GM18499 (cell line): ENCODE results near the gene WIPF3.

Experiments used
- ATAC-seq: cut with Tn5 transposase; IDR thresholded peaks from one replicate; pipeline ENCODE4 v1.9.1; 2021; ENCODE audit warnings: moderate number of reproducible peaks; ENCODE audit not compliant: insufficient read depth, unreplicated experiment

Gene WIPF3

GRCh38 chr7:29806208-29806994 is at the start of gene WIPF3:
Gene WIPF3 (plus strand): TSS chr7:29806508. CDS start chr7:29834725, 28,217 bp downstream.
- ATAC-seq, result no peak

GRCh38 chr7:29763266-29763665 is 43.0 kb upstream of the WIPF3 start:
- ATAC-seq, result no peak

GRCh38 chr7:29764227-29764626 is 42.1 kb upstream of the WIPF3 start:
- ATAC-seq, result no peak

- ATAC-seq, result no peak
These were observed 40.8 kb upstream of the WIPF3 start for GRCh38 chr7:29765490-29765889.

- no peak for ATAC-seq
These were observed 35.9 kb upstream of the WIPF3 start for GRCh38 chr7:29770371-29770770.

GRCh38 chr7:29771081-29771816 is 35.1 kb upstream of the WIPF3 start:
- no peak for ATAC-seq

- no peak for ATAC-seq
These were observed 27.3 kb upstream of the WIPF3 start for GRCh38 chr7:29779017-29779416.

- no peak for ATAC-seq
These were observed 26.0 kb upstream of the WIPF3 start for GRCh38 chr7:29780346-29780745.

GRCh38 chr7:29783671-29784070 is 22.6 kb upstream of the WIPF3 start:
- ATAC-seq, result no peak

GRCh38 chr7:29793507-29793906 is 12.8 kb upstream of the WIPF3 start:
- ATAC-seq, result no peak

- ATAC-seq, result no peak
These were observed 11.2 kb upstream of the WIPF3 start for GRCh38 chr7:29794959-29795629.

- ATAC-seq, result no peak
These were observed 10.4 kb upstream of the WIPF3 start for GRCh38 chr7:29795696-29796580.

- no peak for ATAC-seq
These were observed 9.0 kb upstream of the WIPF3 start for GRCh38 chr7:29797112-29797944.

GRCh38 chr7:29798422-29798821 is 7.9 kb upstream of the WIPF3 start:
- no peak for ATAC-seq

GRCh38 chr7:29801929-29802328 is 4.4 kb upstream of the WIPF3 start:
- ATAC-seq, result no peak

GRCh38 chr7:29805031-29805430 is 1.3 kb upstream of the WIPF3 start:
- ATAC-seq, result no peak

GRCh38 chr7:29805886-29806207 is 461 bp upstream of the WIPF3 start:
- ATAC-seq, result no peak

- ATAC-seq, result no peak
These were observed 910 bp downstream of the WIPF3 start for GRCh38 chr7:29806995-29807841.
